ENCODE data around the gene PATL2.
"Not testable (repeated sequence)": the region's sequence is repeated elsewhere in the genome, so short reads cannot be mapped to it uniquely, and the experiment has no call there.

The PATL2 gene

GRCh38 chr15:44711096-44711742 is at the start of gene PATL2, which contains the start of gene B2M:
Gene PATL2, minus strand, starts transcription at chr15:44711323. Its CDS starts 34,833 bp downstream, at chr15:44676490.
Gene B2M, plus strand, starts transcription at chr15:44711517. Its CDS starts 30 bp downstream, at chr15:44711547.
- H3K27me3 ChIP-seq (ENCODE audit: insufficient read depth, low read length) = peaks cover 17% of the 10 kb centered on the region
- peaks cover 5% of the 10 kb centered on the region; the same call in 1 of the 2 replicates for H3K4me1 ChIP-seq (ENCODE audit: insufficient read depth, low read length)
- H3K36me3 ChIP-seq (ENCODE audit: insufficient read depth, low read depth, low read length) = peaks cover 9% of the 10 kb centered on the region
- H3K27ac ChIP-seq (ENCODE audit: low read length) = no peak within 1 kb of the TSS
- H3K9ac ChIP-seq (ENCODE audit: low read depth, low read length) = peak within 1 kb of the TSS; percentile 80
- H3K9me3 ChIP-seq (ENCODE audit: insufficient read depth, low read depth, low read length) = no peaks in the 10 kb centered on the region
- peak within 1 kb of the TSS; percentile 87 for H3K4me3 ChIP-seq (ENCODE audit: low read length)

GRCh38 chr15:44753345-44753744 is 42.2 kb upstream of the PATL2 start:
- Histone ChIP-seq H3K4me1 (ENCODE audit: insufficient read depth, low read length) (no peaks in the 10 kb centered on the region), H3K27me3 (ENCODE audit: insufficient read depth, low read length) (no peaks in the 10 kb centered on the region), H3K27ac (ENCODE audit: low read length) (no peak overlapping the region), H3K9me3 (ENCODE audit: insufficient read depth, low read depth, low read length) (peaks cover 11% of the 10 kb centered on the region), H3K36me3 (ENCODE audit: insufficient read depth, low read depth, low read length) (no peaks in the 10 kb centered on the region), H3K9ac (ENCODE audit: low read depth, low read length) (no peak overlapping the region), H3K4me3 (ENCODE audit: low read length) (no peak overlapping the region)

- not testable (repeated sequence) for H3K9ac ChIP-seq (ENCODE audit: low read depth, low read length); H3K9me3 ChIP-seq (ENCODE audit: insufficient read depth, low read depth, low read length); H3K36me3 ChIP-seq (ENCODE audit: insufficient read depth, low read depth, low read length); H3K4me1 ChIP-seq (ENCODE audit: insufficient read depth, low read length); H3K27ac ChIP-seq (ENCODE audit: low read length); H3K4me3 ChIP-seq (ENCODE audit: low read length); H3K27me3 ChIP-seq (ENCODE audit: insufficient read depth, low read length)
Observed at GRCh38 chr15:44743454-44743853, 32.3 kb upstream of the PATL2 start.

GRCh38 chr15:44739222-44739847 is 28.2 kb upstream of the PATL2 start:
- not testable (repeated sequence) for H3K27me3 ChIP-seq (ENCODE audit: insufficient read depth, low read length); H3K36me3 ChIP-seq (ENCODE audit: insufficient read depth, low read depth, low read length); H3K4me1 ChIP-seq (ENCODE audit: insufficient read depth, low read length); H3K4me3 ChIP-seq (ENCODE audit: low read length); H3K9ac ChIP-seq (ENCODE audit: low read depth, low read length); H3K27ac ChIP-seq (ENCODE audit: low read length); H3K9me3 ChIP-seq (ENCODE audit: insufficient read depth, low read depth, low read length)

- no peak overlapping the region for H3K4me3 ChIP-seq (ENCODE audit: low read length)
- no peaks in the 10 kb centered on the region for H3K27me3 ChIP-seq (ENCODE audit: insufficient read depth, low read length)
- H3K4me1 ChIP-seq (ENCODE audit: insufficient read depth, low read length) = no peaks in the 10 kb centered on the region
- no peak overlapping the region for H3K27ac ChIP-seq (ENCODE audit: low read length)
- no peaks in the 10 kb centered on the region for H3K36me3 ChIP-seq (ENCODE audit: insufficient read depth, low read depth, low read length)
- H3K9me3 ChIP-seq (ENCODE audit: insufficient read depth, low read depth, low read length) = no peaks in the 10 kb centered on the region
- H3K9ac ChIP-seq (ENCODE audit: low read depth, low read length) = no peak overlapping the region
Observed at GRCh38 chr15:44738340-44738984, 27.3 kb upstream of the PATL2 start.

- Histone ChIP-seq H3K9ac (ENCODE audit: low read depth, low read length) (no peak within 1 kb of the TSS), H3K4me1 (ENCODE audit: insufficient read depth, low read length) (no peaks in the 10 kb centered on the region), H3K4me3 (ENCODE audit: low read length) (no peak within 1 kb of the TSS), H3K27ac (ENCODE audit: low read length) (no peak within 1 kb of the TSS), H3K27me3 (ENCODE audit: insufficient read depth, low read length) (no peaks in the 10 kb centered on the region), H3K36me3 (ENCODE audit: insufficient read depth, low read depth, low read length) (no peaks in the 10 kb centered on the region), H3K9me3 (ENCODE audit: insufficient read depth, low read depth, low read length) (no peaks in the 10 kb centered on the region)
Observed at GRCh38 chr15:44736181-44736765, 25.1 kb upstream of the PATL2 start, which contains the start of gene TRIM69. Gene TRIM69, plus strand, starts transcription at chr15:44736528. Its CDS starts 177 bp downstream, at chr15:44736705.

GRCh38 chr15:44735482-44736180 is 24.5 kb upstream of the PATL2 start:
- Histone ChIP-seq H3K4me1 (ENCODE audit: insufficient read depth, low read length) (no peaks in the 10 kb centered on the region), H3K36me3 (ENCODE audit: insufficient read depth, low read depth, low read length) (no peaks in the 10 kb centered on the region), H3K9ac (ENCODE audit: low read depth, low read length) (no peak overlapping the region), H3K27ac (ENCODE audit: low read length) (no peak overlapping the region), H3K4me3 (ENCODE audit: low read length) (no peak overlapping the region), H3K9me3 (ENCODE audit: insufficient read depth, low read depth, low read length) (no peaks in the 10 kb centered on the region), H3K27me3 (ENCODE audit: insufficient read depth, low read length) (no peaks in the 10 kb centered on the region)

GRCh38 chr15:44734839-44735481 is 23.8 kb upstream of the PATL2 start:
- H3K9ac ChIP-seq (ENCODE audit: low read depth, low read length) = no peak overlapping the region
- H3K27me3 ChIP-seq (ENCODE audit: insufficient read depth, low read length) = peaks cover 1% of the 10 kb centered on the region; the same call in 1 of the 2 replicates
- H3K27ac ChIP-seq (ENCODE audit: low read length) = no peak overlapping the region
- no peak overlapping the region for H3K4me3 ChIP-seq (ENCODE audit: low read length)
- no peaks in the 10 kb centered on the region for H3K4me1 ChIP-seq (ENCODE audit: insufficient read depth, low read length)
- no peaks in the 10 kb centered on the region for H3K9me3 ChIP-seq (ENCODE audit: insufficient read depth, low read depth, low read length)
- H3K36me3 ChIP-seq (ENCODE audit: insufficient read depth, low read depth, low read length) = no peaks in the 10 kb centered on the region

GRCh38 chr15:44729408-44730127 is 18.4 kb upstream of the PATL2 start:
- Histone ChIP-seq H3K9me3 (ENCODE audit: insufficient read depth, low read depth, low read length) (no peaks in the 10 kb centered on the region), H3K9ac (ENCODE audit: low read depth, low read length) (peak overlapping the region; percentile 60; the same call in 1 of the 2 replicates), H3K27me3 (ENCODE audit: insufficient read depth, low read length) (peaks cover 6% of the 10 kb centered on the region; the same call in 1 of the 2 replicates), H3K4me3 (ENCODE audit: low read length) (peak overlapping the region; percentile 83), H3K36me3 (ENCODE audit: insufficient read depth, low read depth, low read length) (no peaks in the 10 kb centered on the region), H3K4me1 (ENCODE audit: insufficient read depth, low read length) (peaks cover 10% of the 10 kb centered on the region; the same call in 1 of the 2 replicates), H3K27ac (ENCODE audit: low read length) (no peak overlapping the region)

GRCh38 chr15:44728576-44729407 is 17.7 kb upstream of the PATL2 start:
- no peak overlapping the region for H3K27ac ChIP-seq (ENCODE audit: low read length)
- H3K27me3 ChIP-seq (ENCODE audit: insufficient read depth, low read length) = peaks cover 6% of the 10 kb centered on the region; the same call in 1 of the 2 replicates
- H3K36me3 ChIP-seq (ENCODE audit: insufficient read depth, low read depth, low read length) = no peaks in the 10 kb centered on the region
- peak overlapping the region; percentile 60; the same call in 1 of the 2 replicates for H3K9ac ChIP-seq (ENCODE audit: low read depth, low read length)
- H3K4me3 ChIP-seq (ENCODE audit: low read length) = peak overlapping the region; percentile 83
- no peaks in the 10 kb centered on the region for H3K9me3 ChIP-seq (ENCODE audit: insufficient read depth, low read depth, low read length)
- H3K4me1 ChIP-seq (ENCODE audit: insufficient read depth, low read length) = peaks cover 10% of the 10 kb centered on the region; the same call in 1 of the 2 replicates

Data from iPS-20b (cell line).